GM12878 (cell line): ENCODE measurements around the gene TOB2.
"Not testable (repeated sequence)": the region's sequence is repeated elsewhere in the genome, so short reads cannot be mapped to it uniquely, and the experiment has no call there.

ENCODE experiments used
- ATF2 ChIP-seq: IDR thresholded peaks from 2 replicates; pipeline ENCODE4 v1.6.1; 2012; ENCODE audit warnings: low read length, inconsistent platforms
- ATF7 ChIP-seq: fragments of 450-650 bp; IDR thresholded peaks from 2 replicates; pipeline ENCODE4 v1.6.1; 2016; ENCODE audit warnings: low read depth, mild to moderate bottlenecking
- BCL3 ChIP-seq: IDR thresholded peaks from 2 replicates; pipeline ENCODE4 v1.6.1; 2011; ENCODE audit warnings: borderline replicate concordance, low read depth, mild to moderate bottlenecking, moderate library complexity, low read length; ENCODE audit not compliant: insufficient read depth, poor library complexity, severe bottlenecking
- CREB1 ChIP-seq: IDR thresholded peaks from 2 replicates; pipeline ENCODE4 v1.6.1; 2012; ENCODE audit warnings: low read depth, mild to moderate bottlenecking, inconsistent platforms
- HDGF ChIP-seq: fragments of 450-650 bp; IDR thresholded peaks from 2 replicates; pipeline ENCODE4 v1.6.1; 2016; ENCODE audit warnings: antibody characterized with exemption
- IRF4 ChIP-seq: IDR thresholded peaks from 2 replicates; pipeline ENCODE4 v1.6.1; 2011; ENCODE audit warnings: low read depth, low read length
- MAX ChIP-seq: IDR thresholded peaks from 2 replicates; pipeline ENCODE4 v1.6.1; 2012; ENCODE audit warnings: low read depth, low read length, improper control_type of control experiment
- RAD21 ChIP-seq: IDR thresholded peaks from 2 replicates; pipeline ENCODE4 v1.6.1; 2011; ENCODE audit warnings: mild to moderate bottlenecking, low read depth, low read length, moderate library complexity; ENCODE audit not compliant: insufficient read depth
- SP1 ChIP-seq: IDR thresholded peaks from one replicate; pipeline ENCODE4 v1.6.1; 2011; ENCODE audit warnings: low read depth, low read length
- TAF1 ChIP-seq: IDR thresholded peaks from 2 replicates; pipeline ENCODE4 v1.6.1; 2011; ENCODE audit warnings: mild to moderate bottlenecking, low read depth, low read length, borderline replicate concordance
- YY1 ChIP-seq: IDR thresholded peaks from 2 replicates; pipeline ENCODE4 v1.6.1; 2011; ENCODE audit warnings: low read depth, mild to moderate bottlenecking, low read length
- ZNF24 ChIP-seq: fragments of 450-650 bp; IDR thresholded peaks from 2 replicates; pipeline ENCODE4 v1.6.1; 2017; ENCODE audit warnings: antibody characterized with exemption, mild to moderate bottlenecking
- ZNF687 ChIP-seq: fragments of 450-650 bp; IDR thresholded peaks from 2 replicates; pipeline ENCODE4 v1.6.1; 2017; ENCODE audit warnings: mild to moderate bottlenecking, moderate library complexity

GRCh38 chr22:41402851-41403250 is 43.8 kb downstream of the TOB2 start:
- TF ChIP-seq ATF7, YY1, ATF2, HDGF, TAF1, ZNF24, RAD21, IRF4, SP1, CREB1, ZNF687, MAX, BCL3: not testable (repeated sequence)
